GM23248 (cell line): ENCODE measurements around the gene JAML.

ENCODE experiments used
- EZH2 ChIP-seq: fragments of 200-600 bp; sonication (generic); IDR thresholded peaks from 2 replicates; pipeline ENCODE4 v1.6.1; 2018; ENCODE audit warnings: antibody characterized with exemption, mild to moderate bottlenecking; ENCODE audit not compliant: insufficient read depth, poor library complexity, severe bottlenecking
- EZH2phosphoT487 ChIP-seq: fragments of 200-600 bp; sonication (generic); IDR thresholded peaks from 2 replicates; pipeline ENCODE4 v1.6.1; 2018; ENCODE audit warnings: antibody characterized with exemption, moderate library complexity, mild to moderate bottlenecking, low read depth; ENCODE audit not compliant: insufficient read depth

- TF ChIP-seq EZH2 (no peak), EZH2phosphoT487 (no peak)
These were observed 7.2 kb downstream of the JAML start for GRCh38 chr11:118217575-118217974.
